ENCODE measurements around the gene BNIP5. TPM values are rescaled to one million over a fixed set of nuclear protein-coding genes. Genes with fewer than 3 reads are reported as not detected.
A peak's percentile ranks its signal among the peaks of the same experiment; 100 is the strongest.

Gene BNIP5
- total RNA-seq, 1 donor from 2014 or later, result not detected

- Histone ChIP-seq H3K36me3 (peaks cover 4% of the 10 kb centered on the region), H3K27me3 (ENCODE audit: low read depth) (no peaks in the 10 kb centered on the region), H3K4me3 (no peak overlapping the region), H3K27ac (no peak overlapping the region), H3K9me3 (no peaks in the 10 kb centered on the region), H3K4me1 (peaks cover 11% of the 10 kb centered on the region)
- ATAC-seq (no peak), DNase-seq (no peak)
- intact Hi-C loops (cut with DNase I), result no loop called here
- TF ChIP-seq CTCF (IDR thresholded peaks at IDR 0.05), result no peak
These were observed 35.4 kb upstream of the BNIP5 start for GRCh38 chr6:36372088-36372487.

DNA sequence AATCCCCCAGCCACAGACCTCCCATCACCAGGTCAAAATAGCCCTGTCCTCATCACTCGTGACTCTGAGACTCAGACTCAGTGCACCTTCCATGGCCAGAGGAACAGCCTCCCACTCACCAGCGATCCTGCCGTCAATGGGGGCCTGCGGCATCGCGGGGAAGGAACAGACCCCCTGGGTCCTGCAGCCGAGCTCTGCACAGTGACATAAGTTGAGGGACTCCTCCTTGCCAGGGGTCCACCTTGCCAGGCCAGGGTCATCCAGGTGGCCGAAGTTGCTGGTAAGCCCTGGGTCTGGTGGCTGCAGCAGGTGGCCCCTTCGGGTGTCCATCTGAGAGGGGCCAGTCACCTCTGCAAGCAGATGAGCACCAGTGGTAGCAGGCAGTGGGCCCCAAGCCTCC is 34.5 kb upstream of the BNIP5 start:
- Histone ChIP-seq H3K4me3 (no peak overlapping the region), H3K9me3 (no peaks in the 10 kb centered on the region), H3K4me1 (peaks cover 11% of the 10 kb centered on the region), H3K36me3 (peaks cover 2% of the 10 kb centered on the region), H3K27ac (no peak overlapping the region), H3K27me3 (ENCODE audit: low read depth) (no peaks in the 10 kb centered on the region)
- DNase-seq, result no peak
- no peak for TF ChIP-seq CTCF (IDR thresholded peaks at IDR 0.05)
- ATAC-seq, result no peak
- intact Hi-C loops (cut with DNase I), result no loop called here

DNA sequence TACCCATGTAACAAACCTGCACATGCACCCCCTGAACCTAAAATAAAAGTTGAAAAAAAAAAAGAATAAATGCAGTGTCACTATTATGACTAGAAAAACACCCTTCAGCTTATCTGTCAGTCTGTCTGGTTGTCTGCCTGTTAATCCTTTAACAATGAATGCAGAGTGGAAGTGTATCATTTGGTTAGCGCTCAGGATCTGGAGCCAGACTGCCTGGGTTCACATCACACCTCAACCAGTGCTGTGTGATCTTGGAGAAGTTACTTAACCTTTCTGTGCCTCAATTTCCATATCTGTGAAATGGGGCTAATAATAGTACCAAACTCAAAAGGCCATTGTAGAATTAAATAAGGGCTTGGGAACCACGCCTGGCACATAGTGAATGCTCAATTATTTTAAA is 34.0 kb upstream of the BNIP5 start:
- ATAC-seq (no peak), DNase-seq (no peak)
- Histone ChIP-seq H3K4me3 (no peak overlapping the region), H3K4me1 (peaks cover 11% of the 10 kb centered on the region), H3K9me3 (no peaks in the 10 kb centered on the region), H3K27me3 (ENCODE audit: low read depth) (no peaks in the 10 kb centered on the region), H3K27ac (no peak overlapping the region), H3K36me3 (no peaks in the 10 kb centered on the region)
- intact Hi-C loops (cut with DNase I), result no loop called here
- TF ChIP-seq CTCF (IDR thresholded peaks at IDR 0.05), result no peak

GRCh38 chr6:36368921-36369865 is 32.5 kb upstream of the BNIP5 start:
- ATAC-seq, result peak; percentile 79 to 89
- TF ChIP-seq CTCF (IDR thresholded peaks at IDR 0.05), result no peak
- Histone ChIP-seq H3K4me3 (no peak overlapping the region), H3K27me3 (ENCODE audit: low read depth) (no peaks in the 10 kb centered on the region), H3K9me3 (no peaks in the 10 kb centered on the region), H3K4me1 (peaks cover 11% of the 10 kb centered on the region), H3K36me3 (no peaks in the 10 kb centered on the region), H3K27ac (peak overlapping the region; percentile 42)
- intact Hi-C loops (cut with DNase I), result no loop called here
- peak; percentile 65 for DNase-seq

DNA sequence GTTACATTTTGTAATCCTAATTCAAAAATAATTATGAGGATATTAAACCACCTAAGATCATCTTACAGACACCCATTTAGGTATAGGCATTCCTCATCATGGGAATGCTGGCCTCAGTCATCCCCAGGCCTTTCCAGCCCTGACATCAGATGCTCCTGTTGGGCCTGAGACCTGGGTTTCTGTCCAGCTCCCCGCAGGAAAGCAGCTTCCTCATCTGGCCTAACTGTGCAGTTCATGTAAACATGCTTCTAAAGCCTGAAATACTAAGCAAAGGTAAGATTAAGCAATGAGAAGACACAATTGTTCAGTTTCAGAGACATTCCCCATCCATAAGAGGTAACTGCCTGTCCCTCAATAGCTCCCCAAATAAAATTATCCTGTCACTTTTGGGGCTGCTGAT is 31.7 kb upstream of the BNIP5 start:
- TF ChIP-seq CTCF (IDR thresholded peaks at IDR 0.05), result no peak
- Histone ChIP-seq H3K4me3 (no peak overlapping the region), H3K36me3 (no peaks in the 10 kb centered on the region), H3K9me3 (no peaks in the 10 kb centered on the region), H3K27me3 (ENCODE audit: low read depth) (no peaks in the 10 kb centered on the region), H3K27ac (no peak overlapping the region), H3K4me1 (peaks cover 11% of the 10 kb centered on the region)
- ATAC-seq, result no peak
- no peak for DNase-seq
- intact Hi-C loops (cut with DNase I), result no loop called here

Data from lower lobe of right lung (tissue), 2 donors.